Measurements from ENCODE around the gene OR51L1. TPM values are rescaled to one million over a fixed set of nuclear protein-coding genes. Genes with fewer than 3 reads are reported as not detected.
"Not testable (repeated sequence)": the region's sequence is repeated elsewhere in the genome, so short reads cannot be mapped to it uniquely, and the experiment has no call there.

Gene OR51L1
- total RNA-seq (2014; rRNA removed; shearing (Covaris generic)), result not detected in 2 replicates

DNA sequence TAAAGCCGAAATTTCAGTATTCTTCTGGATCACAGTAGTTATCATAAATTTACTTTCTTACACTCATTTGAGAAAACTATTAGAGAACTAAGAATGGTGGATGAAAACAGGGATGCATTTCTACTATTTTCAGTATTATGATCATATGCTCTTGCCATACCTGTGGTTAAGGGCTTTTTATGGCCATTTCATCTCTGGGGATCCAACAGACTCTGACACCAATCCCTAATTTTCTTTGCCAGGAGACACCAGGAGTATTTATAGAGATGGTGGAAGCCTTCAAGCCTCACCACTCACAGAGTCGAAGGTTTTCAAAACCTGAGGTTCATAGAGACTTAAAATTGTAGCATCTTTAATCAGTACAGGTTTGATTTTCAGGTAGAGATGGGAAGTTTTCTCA is at the start of gene OR51L1:
OR51L1 (plus strand) TSS at position 301 of the 400 bp plus-strand sequence. CDS start 4,132 bp downstream, outside the sequence.
- H3K4me3 ChIP-seq (ENCODE audit: insufficient read depth, low read depth, low read length), result no peak within 1 kb of the TSS
- no peaks in the 10 kb centered on the region for H3K36me3 ChIP-seq (replicated peaks; ENCODE audit: control insufficient read depth, insufficient read depth, low read length)
- H3K27me3 ChIP-seq (ENCODE audit: control insufficient read depth, insufficient read depth, low read length), result no peaks in the 10 kb centered on the region
- DNase-seq, result no peak

DNA sequence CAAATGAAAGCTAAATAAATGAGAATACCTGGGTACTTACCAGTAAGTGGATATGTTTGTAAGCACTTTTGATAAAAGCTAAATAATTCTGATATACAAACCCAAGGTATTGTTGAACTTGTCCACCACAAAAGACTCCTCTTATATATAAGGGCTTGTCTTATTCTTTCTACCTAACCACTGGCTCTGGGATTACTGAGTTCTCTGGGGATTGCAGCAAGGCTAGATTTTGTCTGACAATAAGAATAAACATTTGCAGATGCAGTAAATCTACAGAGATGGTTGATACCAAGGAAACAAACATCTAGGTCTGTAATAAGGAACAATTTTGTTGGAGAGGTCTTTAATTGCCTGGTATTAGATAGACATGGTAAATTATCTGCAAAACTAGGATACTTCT is 47.1 kb upstream of the OR51L1 start, which contains the start of gene OR51A4:
OR51A4 (minus strand) TSS at position 101 of the 400 bp plus-strand sequence. CDS start 505 bp downstream, outside the sequence.
- no peak within 1 kb of the TSS for H3K4me3 ChIP-seq (ENCODE audit: insufficient read depth, low read depth, low read length)
- no peaks in the 10 kb centered on the region for H3K36me3 ChIP-seq (replicated peaks; ENCODE audit: control insufficient read depth, insufficient read depth, low read length)
- H3K27me3 ChIP-seq (ENCODE audit: control insufficient read depth, insufficient read depth, low read length), result no peaks in the 10 kb centered on the region
- DNase-seq, result no peak

DNA sequence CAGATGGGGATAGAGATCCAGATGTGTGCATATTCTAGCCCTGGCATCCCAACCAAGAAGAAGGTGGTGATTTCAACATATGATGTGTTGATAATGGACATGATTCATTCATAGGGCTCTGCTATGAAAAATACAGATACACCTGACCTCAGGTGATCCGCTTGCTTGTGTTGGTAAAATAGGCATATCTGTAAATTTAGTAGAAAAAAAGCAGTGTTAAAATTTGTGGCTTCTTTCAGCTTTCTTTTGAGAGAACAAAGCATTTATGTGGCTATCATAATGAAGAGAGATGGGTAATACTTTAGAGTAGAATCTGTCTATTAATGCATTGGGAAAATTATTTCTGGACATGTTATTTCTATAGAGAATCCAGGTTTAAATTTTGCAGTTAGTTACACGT is 39.0 kb upstream of the OR51L1 start, which contains the start of gene OR51A2:
OR51A2 (minus strand) TSS at position 101 of the 400 bp plus-strand sequence; CDS start at position 101, 0 bp downstream.
- not testable (repeated sequence) for H3K36me3 ChIP-seq (replicated peaks; ENCODE audit: control insufficient read depth, insufficient read depth, low read length); H3K4me3 ChIP-seq (ENCODE audit: insufficient read depth, low read depth, low read length); DNase-seq; H3K27me3 ChIP-seq (ENCODE audit: control insufficient read depth, insufficient read depth, low read length)

DNA sequence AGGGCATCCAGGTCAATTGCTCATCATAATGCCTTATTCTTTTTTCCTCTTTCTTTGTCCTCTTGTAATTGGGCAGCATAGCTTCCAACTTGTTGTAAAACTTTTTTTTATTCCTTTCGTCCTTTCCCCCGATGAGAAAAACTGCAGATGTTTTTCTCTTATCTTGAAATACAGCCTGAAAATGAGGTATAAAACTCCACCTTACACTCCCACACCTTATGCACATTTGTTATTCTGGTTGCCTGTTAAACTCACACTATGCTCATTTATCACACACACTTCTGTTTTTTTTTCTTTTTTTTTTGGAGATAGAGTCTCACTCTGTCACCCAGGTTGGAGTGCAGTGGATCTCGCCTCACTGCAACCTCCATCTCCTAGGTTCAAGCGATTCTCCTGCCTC is 37.3 kb upstream of the OR51L1 start:
- H3K36me3 ChIP-seq (replicated peaks; ENCODE audit: control insufficient read depth, insufficient read depth, low read length), result no peaks in the 10 kb centered on the region
- H3K4me3 ChIP-seq (ENCODE audit: insufficient read depth, low read depth, low read length), result no peak overlapping the region
- H3K27me3 ChIP-seq (ENCODE audit: control insufficient read depth, insufficient read depth, low read length), result no peaks in the 10 kb centered on the region
- DNase-seq, result no peak

DNA sequence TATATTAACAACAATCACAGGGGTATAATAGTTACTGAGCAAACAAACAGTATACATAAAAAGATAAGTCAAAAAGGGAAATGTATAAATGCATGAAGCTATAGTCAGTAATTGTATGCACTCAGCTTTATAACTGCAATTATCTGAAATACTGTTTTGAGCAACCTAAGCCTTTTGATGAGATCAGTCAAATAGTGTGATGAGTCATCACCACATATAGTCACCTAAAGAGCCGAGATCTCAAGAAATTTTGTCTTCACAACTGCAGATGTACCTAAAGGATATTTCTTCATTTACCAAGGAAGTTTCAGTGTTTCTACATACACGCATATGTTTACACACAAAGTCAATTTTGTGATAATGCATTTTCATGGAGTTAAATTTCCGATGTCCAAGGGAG is 33.8 kb upstream of the OR51L1 start:
- H3K27me3 ChIP-seq (ENCODE audit: control insufficient read depth, insufficient read depth, low read length), result no peaks in the 10 kb centered on the region
- no peak for DNase-seq
- H3K36me3 ChIP-seq (replicated peaks; ENCODE audit: control insufficient read depth, insufficient read depth, low read length), result no peaks in the 10 kb centered on the region
- H3K4me3 ChIP-seq (ENCODE audit: insufficient read depth, low read depth, low read length), result no peak overlapping the region

- DNase-seq, result no peak
- Histone ChIP-seq H3K4me3 (ENCODE audit: insufficient read depth, low read depth, low read length) (no peak overlapping the region), H3K27me3 (ENCODE audit: control insufficient read depth, insufficient read depth, low read length) (no peaks in the 10 kb centered on the region), H3K36me3 (replicated peaks; ENCODE audit: control insufficient read depth, insufficient read depth, low read length) (no peaks in the 10 kb centered on the region)
Observed at GRCh38 chr11:4962816-4963215, 31.8 kb upstream of the OR51L1 start.

GRCh38 chr11:4975436-4975835 is 19.2 kb upstream of the OR51L1 start:
- Histone ChIP-seq H3K36me3 (replicated peaks; ENCODE audit: control insufficient read depth, insufficient read depth, low read length) (no peaks in the 10 kb centered on the region), H3K4me3 (ENCODE audit: insufficient read depth, low read depth, low read length) (no peak overlapping the region), H3K27me3 (ENCODE audit: control insufficient read depth, insufficient read depth, low read length) (no peaks in the 10 kb centered on the region)
- no peak for DNase-seq

DNA sequence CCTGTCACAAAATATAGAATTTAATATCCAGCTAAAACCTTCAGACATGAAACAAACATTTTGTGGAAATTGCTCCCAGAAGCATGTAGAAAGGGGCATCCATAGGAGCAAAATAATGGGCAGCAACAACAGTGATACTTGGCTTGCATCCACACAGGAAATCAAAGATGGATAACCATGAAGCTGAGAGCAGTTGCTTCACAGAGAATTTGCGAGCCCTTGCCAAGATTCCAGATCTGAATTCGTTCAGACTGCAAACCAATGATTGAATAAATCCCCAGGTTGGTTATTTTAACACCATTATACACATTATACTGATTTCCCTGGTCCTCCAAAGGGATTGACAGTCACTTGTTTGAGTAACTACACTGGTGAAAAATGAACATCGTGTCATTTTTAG is 15.6 kb upstream of the OR51L1 start:
- H3K36me3 ChIP-seq (replicated peaks; ENCODE audit: control insufficient read depth, insufficient read depth, low read length), result no peaks in the 10 kb centered on the region
- H3K27me3 ChIP-seq (ENCODE audit: control insufficient read depth, insufficient read depth, low read length), result no peaks in the 10 kb centered on the region
- no peak overlapping the region for H3K4me3 ChIP-seq (ENCODE audit: insufficient read depth, low read depth, low read length)
- DNase-seq, result no peak

DNA sequence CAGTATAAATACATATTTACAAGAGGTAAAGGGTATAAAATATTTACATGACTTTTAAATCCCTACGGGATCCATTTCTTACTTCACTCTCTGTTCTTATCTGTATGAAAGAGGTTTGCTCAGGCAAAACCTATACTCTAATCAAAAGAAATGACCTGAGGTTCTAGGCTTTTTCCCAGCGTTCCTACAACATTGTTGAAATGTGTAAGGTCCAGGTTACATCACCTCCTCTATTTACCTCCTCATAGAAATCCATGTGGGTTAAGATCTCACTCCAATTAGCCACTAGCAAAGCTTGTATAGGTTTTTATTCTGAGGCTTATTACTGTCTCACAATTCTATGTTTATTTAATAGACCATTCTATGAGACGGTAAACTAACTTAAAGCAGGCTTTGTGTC is 12.0 kb upstream of the OR51L1 start:
- Histone ChIP-seq H3K27me3 (ENCODE audit: control insufficient read depth, insufficient read depth, low read length) (no peaks in the 10 kb centered on the region), H3K4me3 (ENCODE audit: insufficient read depth, low read depth, low read length) (no peak overlapping the region), H3K36me3 (replicated peaks; ENCODE audit: control insufficient read depth, insufficient read depth, low read length) (no peaks in the 10 kb centered on the region)
- no peak for DNase-seq

DNA sequence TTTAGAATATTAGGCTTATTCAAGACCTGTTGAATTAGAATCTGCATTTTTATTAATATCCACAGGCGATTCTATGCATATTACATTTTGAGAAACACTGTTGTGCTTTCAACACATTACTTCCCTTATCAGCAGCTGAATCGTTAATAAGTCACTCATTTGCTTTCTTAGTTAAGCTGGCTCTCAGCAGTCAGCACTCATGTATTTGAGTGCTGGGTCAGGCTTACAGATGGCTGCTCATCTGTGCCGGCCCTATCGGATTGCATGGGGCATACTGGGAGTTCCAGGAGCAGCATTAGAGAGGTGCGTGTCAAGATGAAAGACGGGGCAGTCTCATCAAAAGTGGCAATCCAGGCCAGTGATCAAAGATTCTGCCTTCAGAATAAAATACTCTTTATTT is 10.8 kb upstream of the OR51L1 start:
- H3K4me3 ChIP-seq (ENCODE audit: insufficient read depth, low read depth, low read length), result no peak overlapping the region
- H3K27me3 ChIP-seq (ENCODE audit: control insufficient read depth, insufficient read depth, low read length), result no peaks in the 10 kb centered on the region
- no peaks in the 10 kb centered on the region for H3K36me3 ChIP-seq (replicated peaks; ENCODE audit: control insufficient read depth, insufficient read depth, low read length)
- no peak for DNase-seq

DNA sequence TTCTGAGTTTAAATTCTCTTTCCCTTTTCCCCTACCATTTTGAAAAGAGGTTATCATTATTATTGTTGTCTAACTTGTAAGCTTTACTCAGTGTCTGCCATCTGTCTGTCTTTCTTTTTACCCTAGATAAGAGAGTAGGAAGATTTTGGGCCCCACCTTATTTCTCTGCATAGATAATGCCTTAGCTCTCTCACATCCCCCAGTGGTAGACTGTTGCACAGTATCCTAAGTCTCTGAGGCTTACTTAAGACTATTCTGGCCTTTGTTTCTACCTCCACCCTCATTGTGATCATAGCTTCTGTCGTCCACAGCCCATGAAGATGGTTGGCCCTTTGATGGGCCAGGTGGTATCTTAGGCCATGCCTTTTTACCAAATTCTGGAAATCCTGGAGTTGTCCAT is 3.6 kb upstream of the OR51L1 start:
- Histone ChIP-seq H3K36me3 (replicated peaks; ENCODE audit: control insufficient read depth, insufficient read depth, low read length) (no peaks in the 10 kb centered on the region), H3K27me3 (ENCODE audit: control insufficient read depth, insufficient read depth, low read length) (no peaks in the 10 kb centered on the region), H3K4me3 (ENCODE audit: insufficient read depth, low read depth, low read length) (no peak overlapping the region)
- DNase-seq, result peak; percentile 3

DNA sequence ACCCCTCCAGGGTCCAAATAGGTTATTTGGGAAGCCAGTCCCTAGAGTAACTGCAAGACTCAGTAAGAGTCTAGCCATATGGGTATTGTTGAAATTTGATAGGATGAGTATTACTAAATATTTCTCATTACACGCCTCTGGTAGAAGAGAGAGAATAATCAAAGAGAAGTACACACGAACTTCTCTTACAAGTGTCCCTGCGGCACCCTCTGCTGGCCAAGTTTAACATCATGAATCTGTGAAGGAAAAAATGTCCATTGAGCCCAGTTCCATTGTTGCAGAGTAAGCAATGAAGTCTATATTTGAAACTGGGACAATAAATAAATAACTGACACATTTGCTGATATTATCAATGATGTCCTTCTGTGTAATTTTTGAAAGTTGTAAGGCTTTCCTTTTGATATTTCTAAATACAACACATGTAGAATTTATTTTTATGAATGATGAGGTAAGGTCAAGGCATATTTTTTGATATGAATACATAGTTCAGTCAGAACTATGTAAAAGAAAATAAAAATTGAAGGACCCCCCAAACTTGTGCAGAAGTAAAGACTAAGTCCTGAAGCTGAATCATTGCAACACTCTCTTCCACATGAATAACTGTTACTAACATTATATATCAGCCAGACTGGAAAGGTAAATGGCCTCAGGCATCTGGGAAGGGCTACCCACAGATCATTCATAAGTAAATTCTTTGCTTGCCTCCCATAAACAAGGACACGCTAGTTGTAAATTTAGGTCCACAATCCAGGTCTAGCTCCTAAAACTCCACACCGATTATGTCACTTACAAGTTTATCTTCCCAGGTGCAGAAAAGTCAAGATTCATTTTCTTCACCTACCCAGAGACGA is 10.0 kb downstream of the OR51L1 start:
- Histone ChIP-seq H3K36me3 (replicated peaks; ENCODE audit: control insufficient read depth, insufficient read depth, low read length) (no peaks in the 10 kb centered on the region), H3K4me3 (ENCODE audit: insufficient read depth, low read depth, low read length) (no peak overlapping the region), H3K27me3 (ENCODE audit: control insufficient read depth, insufficient read depth, low read length) (no peaks in the 10 kb centered on the region)
- DNase-seq, result peak; percentile 4

DNA sequence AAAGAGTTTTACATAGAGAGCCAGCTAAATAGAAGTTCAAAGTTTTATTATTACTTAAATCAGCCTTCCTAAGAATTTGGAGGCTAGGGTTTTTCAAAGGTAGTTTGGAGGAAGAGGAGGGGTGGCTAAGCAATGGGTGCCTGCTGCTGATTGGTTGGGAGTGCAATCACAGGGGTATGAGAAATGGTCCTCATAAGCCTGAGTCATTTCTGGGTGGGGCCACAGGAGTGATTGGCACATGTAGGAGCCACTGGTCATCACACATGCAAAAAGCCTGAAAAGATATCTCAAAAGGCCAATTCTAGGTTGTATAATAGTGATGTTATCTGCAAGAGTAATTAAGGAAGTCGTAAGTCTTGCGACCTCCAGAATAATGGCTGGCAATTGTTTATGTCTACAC is 12.9 kb downstream of the OR51L1 start:
- no peak for DNase-seq
- no peaks in the 10 kb centered on the region for H3K36me3 ChIP-seq (replicated peaks; ENCODE audit: control insufficient read depth, insufficient read depth, low read length)
- H3K27me3 ChIP-seq (ENCODE audit: control insufficient read depth, insufficient read depth, low read length), result no peaks in the 10 kb centered on the region
- H3K4me3 ChIP-seq (ENCODE audit: insufficient read depth, low read depth, low read length), result no peak overlapping the region

DNA sequence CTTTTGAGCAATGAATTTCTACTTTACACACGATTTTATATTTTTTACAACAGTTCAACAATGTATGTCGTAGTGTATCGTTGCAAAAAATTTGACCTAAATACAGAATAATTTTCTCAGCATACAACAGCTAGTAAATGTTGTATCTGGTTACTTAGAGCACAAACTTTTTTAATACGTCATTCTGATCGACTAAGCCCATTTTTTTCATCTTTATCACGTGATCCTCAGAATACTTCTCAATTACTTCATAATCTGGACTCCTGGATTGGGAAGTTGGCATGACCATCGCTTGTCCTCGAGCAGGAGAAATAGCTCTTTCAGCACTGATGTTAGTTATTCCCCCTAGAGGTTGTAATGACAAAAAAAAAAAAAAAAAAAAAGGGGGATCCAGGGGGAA is 16.6 kb downstream of the OR51L1 start:
- Histone ChIP-seq H3K36me3 (replicated peaks; ENCODE audit: control insufficient read depth, insufficient read depth, low read length) (no peaks in the 10 kb centered on the region), H3K27me3 (ENCODE audit: control insufficient read depth, insufficient read depth, low read length) (no peaks in the 10 kb centered on the region), H3K4me3 (ENCODE audit: insufficient read depth, low read depth, low read length) (no peak overlapping the region)
- no peak for DNase-seq

GRCh38 chr11:5013012-5013411 is 18.4 kb downstream of the OR51L1 start:
- Histone ChIP-seq H3K36me3 (replicated peaks; ENCODE audit: control insufficient read depth, insufficient read depth, low read length) (no peaks in the 10 kb centered on the region), H3K4me3 (ENCODE audit: insufficient read depth, low read depth, low read length) (no peak overlapping the region), H3K27me3 (ENCODE audit: control insufficient read depth, insufficient read depth, low read length) (no peaks in the 10 kb centered on the region)
- DNase-seq, result no peak

Measured in H7 (cell line).